ENCODE measurements around the gene OLFML2B.

DNA sequence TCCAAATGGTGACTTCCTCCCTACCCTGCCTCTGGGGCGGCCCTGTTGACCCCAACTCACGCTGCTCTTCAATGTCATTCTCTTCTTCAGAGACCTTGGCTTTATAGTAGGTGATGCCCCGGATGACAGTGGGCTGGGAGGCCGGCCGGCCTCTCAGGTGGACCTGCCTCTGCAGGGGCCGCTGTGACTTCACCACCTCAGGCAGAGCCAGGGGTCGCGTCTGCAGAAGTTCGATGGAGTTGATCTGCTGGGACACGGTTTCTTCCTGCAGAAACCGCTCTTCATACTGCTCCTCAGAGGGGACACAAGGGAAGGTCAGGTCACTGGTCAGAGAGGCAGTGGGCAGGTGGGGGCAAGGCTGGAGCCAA, 23.6 kb downstream of the OLFML2B start:
- TF ChIP-seq CEBPB (IDR thresholded peaks at IDR 0.05), result no peak
- TF ChIP-seq, protein P1, sequence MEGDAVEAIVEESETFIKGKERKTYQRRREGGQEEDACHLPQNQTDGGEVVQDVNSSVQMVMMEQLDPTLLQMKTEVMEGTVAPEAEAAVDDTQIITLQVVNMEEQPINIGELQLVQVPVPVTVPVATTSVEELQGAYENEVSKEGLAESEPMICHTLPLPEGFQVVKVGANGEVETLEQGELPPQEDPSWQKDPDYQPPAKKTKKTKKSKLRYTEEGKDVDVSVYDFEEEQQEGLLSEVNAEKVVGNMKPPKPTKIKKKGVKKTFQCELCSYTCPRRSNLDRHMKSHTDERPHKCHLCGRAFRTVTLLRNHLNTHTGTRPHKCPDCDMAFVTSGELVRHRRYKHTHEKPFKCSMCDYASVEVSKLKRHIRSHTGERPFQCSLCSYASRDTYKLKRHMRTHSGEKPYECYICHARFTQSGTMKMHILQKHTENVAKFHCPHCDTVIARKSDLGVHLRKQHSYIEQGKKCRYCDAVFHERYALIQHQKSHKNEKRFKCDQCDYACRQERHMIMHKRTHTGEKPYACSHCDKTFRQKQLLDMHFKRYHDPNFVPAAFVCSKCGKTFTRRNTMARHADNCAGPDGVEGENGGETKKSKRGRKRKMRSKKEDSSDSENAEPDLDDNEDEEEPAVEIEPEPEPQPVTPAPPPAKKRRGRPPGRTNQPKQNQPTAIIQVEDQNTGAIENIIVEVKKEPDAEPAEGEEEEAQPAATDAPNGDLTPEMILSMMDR (IDR thresholded peaks at IDR 0.05), result no peak
- TF ChIP-seq MYC (IDR thresholded peaks at IDR 0.05; ENCODE audit: borderline replicate concordance, low read length), result no peak
- no peak for TF ChIP-seq RCOR1 (IDR thresholded peaks at IDR 0.05; ENCODE audit: low read depth, low read length)
- no peak for TF ChIP-seq ZC3H11A (IDR thresholded peaks at IDR 0.05)
- TF ChIP-seq, protein P2, sequence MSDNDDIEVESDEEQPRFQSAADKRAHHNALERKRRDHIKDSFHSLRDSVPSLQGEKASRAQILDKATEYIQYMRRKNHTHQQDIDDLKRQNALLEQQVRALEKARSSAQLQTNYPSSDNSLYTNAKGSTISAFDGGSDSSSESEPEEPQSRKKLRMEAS (IDR thresholded peaks at IDR 0.05), result no peak
- no peak for TF ChIP-seq CBX8 (IDR thresholded peaks at IDR 0.05)
- no peak for TF ChIP-seq USF2 (IDR thresholded peaks at IDR 0.05)
